ENCODE results near the gene GNPTAB.

GNPTAB gene

DNA sequence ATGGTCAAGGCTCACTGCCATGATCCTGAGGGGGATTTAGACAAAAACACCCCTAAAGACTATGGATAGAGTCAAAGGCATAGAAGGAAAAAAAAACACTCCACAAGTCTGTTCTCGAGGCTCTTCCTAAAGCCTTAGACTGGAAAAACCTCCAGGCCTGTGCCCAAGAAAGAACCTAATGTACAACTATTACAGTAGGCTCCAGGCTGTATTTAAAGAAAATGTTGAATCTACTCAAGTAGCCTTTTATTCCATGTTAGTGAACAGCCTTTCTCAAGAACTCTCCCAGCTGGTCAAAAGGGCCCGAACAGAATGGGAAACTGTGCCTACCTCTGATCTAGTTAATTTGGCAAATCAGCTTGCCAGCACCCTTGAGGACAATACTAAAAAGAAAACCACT is 28.3 kb downstream of the GNPTAB start:
- Histone ChIP-seq H3K9me3 (ENCODE audit: severe bottlenecking) (no peaks in the 10 kb centered on the region), H3K27me3 (ENCODE audit: insufficient read depth, low read depth, severe bottlenecking) (no peaks in the 10 kb centered on the region), H3K36me3 (no peaks in the 10 kb centered on the region), H3K4me3 (ENCODE audit: low read depth, low read length) (no peak overlapping the region), H3K27ac (no peak overlapping the region)
- DNase-seq, result no peak
- TF ChIP-seq, protein P1, sequence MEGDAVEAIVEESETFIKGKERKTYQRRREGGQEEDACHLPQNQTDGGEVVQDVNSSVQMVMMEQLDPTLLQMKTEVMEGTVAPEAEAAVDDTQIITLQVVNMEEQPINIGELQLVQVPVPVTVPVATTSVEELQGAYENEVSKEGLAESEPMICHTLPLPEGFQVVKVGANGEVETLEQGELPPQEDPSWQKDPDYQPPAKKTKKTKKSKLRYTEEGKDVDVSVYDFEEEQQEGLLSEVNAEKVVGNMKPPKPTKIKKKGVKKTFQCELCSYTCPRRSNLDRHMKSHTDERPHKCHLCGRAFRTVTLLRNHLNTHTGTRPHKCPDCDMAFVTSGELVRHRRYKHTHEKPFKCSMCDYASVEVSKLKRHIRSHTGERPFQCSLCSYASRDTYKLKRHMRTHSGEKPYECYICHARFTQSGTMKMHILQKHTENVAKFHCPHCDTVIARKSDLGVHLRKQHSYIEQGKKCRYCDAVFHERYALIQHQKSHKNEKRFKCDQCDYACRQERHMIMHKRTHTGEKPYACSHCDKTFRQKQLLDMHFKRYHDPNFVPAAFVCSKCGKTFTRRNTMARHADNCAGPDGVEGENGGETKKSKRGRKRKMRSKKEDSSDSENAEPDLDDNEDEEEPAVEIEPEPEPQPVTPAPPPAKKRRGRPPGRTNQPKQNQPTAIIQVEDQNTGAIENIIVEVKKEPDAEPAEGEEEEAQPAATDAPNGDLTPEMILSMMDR (IDR thresholded peaks at IDR 0.05; ENCODE audit: low read depth, low read length), result no peak

DNA sequence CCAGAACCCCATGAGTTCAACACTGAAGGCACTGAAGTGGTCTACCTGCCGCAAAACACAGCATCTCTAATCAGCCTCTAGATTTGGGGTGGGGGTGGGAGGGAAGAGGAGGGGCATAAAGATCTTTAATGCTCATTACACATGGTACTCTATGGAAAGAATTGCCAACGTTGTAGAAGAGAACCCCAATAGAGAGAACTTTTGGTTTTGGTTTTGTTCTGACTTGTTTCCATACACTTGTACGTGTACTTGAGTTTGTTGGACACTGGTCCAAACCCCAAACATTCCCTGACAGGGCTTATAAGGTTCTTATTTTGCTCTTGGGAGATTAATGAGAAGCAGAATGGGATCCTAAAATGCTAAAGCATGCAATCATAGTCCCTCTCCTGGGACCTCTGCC is 31.0 kb downstream of the GNPTAB start:
- no peak for DNase-seq
- H3K27me3 ChIP-seq (ENCODE audit: insufficient read depth, low read depth, severe bottlenecking), result no peaks in the 10 kb centered on the region
- TF ChIP-seq, protein P1 (IDR thresholded peaks at IDR 0.05; ENCODE audit: low read depth, low read length), result no peak
- no peak overlapping the region for H3K4me3 ChIP-seq (ENCODE audit: low read depth, low read length)
- no peaks in the 10 kb centered on the region for H3K36me3 ChIP-seq
- no peaks in the 10 kb centered on the region for H3K9me3 ChIP-seq (ENCODE audit: severe bottlenecking)
- no peak overlapping the region for H3K27ac ChIP-seq

DNA sequence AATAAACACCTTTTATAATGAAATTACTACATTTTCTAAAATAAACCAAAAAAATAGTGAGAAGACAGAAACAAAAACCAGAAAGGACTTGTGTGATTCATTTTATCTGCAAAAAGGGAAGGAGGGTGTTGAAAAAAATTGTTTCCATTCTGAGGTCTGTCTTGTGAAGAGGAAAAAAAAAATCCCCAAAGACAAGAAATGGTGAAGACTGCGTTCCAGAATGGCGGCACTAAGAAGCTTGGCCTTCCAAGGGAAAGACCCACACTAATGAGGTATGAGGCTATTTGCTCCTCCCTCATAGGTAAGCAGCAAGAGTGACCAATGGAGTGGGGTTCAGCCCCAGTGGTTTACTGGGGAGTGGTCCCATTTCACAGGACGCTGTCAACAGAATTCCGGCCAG is 35.0 kb downstream of the GNPTAB start:
- Histone ChIP-seq H3K36me3 (no peaks in the 10 kb centered on the region), H3K27ac (no peak overlapping the region), H3K9me3 (ENCODE audit: severe bottlenecking) (no peaks in the 10 kb centered on the region), H3K4me3 (ENCODE audit: low read depth, low read length) (no peak overlapping the region), H3K27me3 (ENCODE audit: insufficient read depth, low read depth, severe bottlenecking) (no peaks in the 10 kb centered on the region)
- TF ChIP-seq, protein P1 (IDR thresholded peaks at IDR 0.05; ENCODE audit: low read depth, low read length), result no peak
- DNase-seq, result no peak

DNA sequence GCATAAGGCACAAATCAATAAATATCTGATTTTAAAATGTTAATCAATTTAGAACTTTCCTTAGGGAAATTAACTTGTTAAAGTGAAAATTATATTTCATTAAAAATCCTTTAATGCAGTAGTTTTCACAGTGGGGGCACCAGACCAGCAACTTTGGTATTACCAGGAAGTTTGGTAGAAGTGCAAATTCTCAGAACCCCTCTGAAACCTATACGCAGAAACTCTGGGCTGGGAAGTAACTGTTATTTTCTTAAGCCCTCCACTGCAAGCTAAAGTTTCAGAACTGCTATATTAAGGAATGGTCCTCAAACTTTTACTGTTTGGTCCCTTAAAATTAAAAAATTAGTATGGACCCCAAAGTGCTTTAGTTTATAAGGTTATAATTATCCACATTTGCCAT is 35.7 kb downstream of the GNPTAB start:
- Histone ChIP-seq H3K27ac (no peak overlapping the region), H3K9me3 (ENCODE audit: severe bottlenecking) (no peaks in the 10 kb centered on the region), H3K27me3 (ENCODE audit: insufficient read depth, low read depth, severe bottlenecking) (no peaks in the 10 kb centered on the region), H3K4me3 (ENCODE audit: low read depth, low read length) (no peak overlapping the region), H3K36me3 (no peaks in the 10 kb centered on the region)
- TF ChIP-seq, protein P1 (IDR thresholded peaks at IDR 0.05; ENCODE audit: low read depth, low read length), result no peak
- DNase-seq, result no peak

DNA sequence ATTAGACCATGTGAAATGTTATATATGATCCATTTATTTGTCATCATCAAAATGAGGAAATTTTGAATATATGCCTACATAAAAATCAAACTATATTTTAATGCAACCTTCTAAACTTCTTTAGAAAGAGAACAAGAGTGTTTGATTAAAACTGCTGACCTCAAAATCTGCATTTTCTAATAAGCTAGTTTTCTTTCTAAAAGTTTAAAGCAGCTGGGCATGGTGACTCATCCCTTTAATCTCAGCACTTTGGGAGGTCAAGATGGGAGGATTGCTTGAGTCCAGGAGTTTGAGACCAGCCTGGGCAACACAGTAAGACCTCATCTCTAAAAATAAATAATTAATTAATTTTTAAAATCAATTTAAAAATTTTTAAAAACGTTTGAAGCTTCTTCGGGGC is 36.2 kb downstream of the GNPTAB start:
- no peak overlapping the region for H3K4me3 ChIP-seq (ENCODE audit: low read depth, low read length)
- DNase-seq, result no peak
- no peaks in the 10 kb centered on the region for H3K36me3 ChIP-seq
- H3K9me3 ChIP-seq (ENCODE audit: severe bottlenecking), result no peaks in the 10 kb centered on the region
- H3K27ac ChIP-seq, result no peak overlapping the region
- no peaks in the 10 kb centered on the region for H3K27me3 ChIP-seq (ENCODE audit: insufficient read depth, low read depth, severe bottlenecking)
- TF ChIP-seq, protein P1 (IDR thresholded peaks at IDR 0.05; ENCODE audit: low read depth, low read length), result no peak

DNA sequence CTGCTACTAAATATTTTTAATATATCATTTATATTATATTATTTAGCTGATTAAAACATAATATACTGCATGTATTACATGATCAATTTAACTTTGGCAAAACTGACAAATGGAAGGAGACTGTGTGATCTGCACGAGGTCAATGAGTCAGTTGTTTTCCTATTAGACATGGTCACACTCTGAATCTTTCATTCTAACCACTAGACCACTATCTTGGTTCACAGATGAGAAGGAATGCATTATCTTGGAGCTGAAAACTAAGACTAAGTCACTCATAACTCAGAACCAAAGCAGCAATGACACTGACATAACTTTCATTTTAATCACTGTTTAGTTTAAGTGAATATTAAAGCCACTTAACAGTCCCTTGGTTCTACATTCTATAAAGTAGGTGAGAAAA is 37.4 kb downstream of the GNPTAB start:
- Histone ChIP-seq H3K27me3 (ENCODE audit: insufficient read depth, low read depth, severe bottlenecking) (no peaks in the 10 kb centered on the region), H3K27ac (no peak overlapping the region), H3K36me3 (no peaks in the 10 kb centered on the region), H3K4me3 (ENCODE audit: low read depth, low read length) (no peak overlapping the region), H3K9me3 (ENCODE audit: severe bottlenecking) (no peaks in the 10 kb centered on the region)
- TF ChIP-seq, protein P1 (IDR thresholded peaks at IDR 0.05; ENCODE audit: low read depth, low read length), result no peak
- DNase-seq, result no peak

Measured in WERI-Rb-1 (cell line).